IgD-negative memory B cell (primary cell): ENCODE results near the gene ZMAT3. TPM values are rescaled to one million over a fixed set of nuclear protein-coding genes. Genes with fewer than 3 reads are reported as not detected.
"Not testable (repeated sequence)": the region's sequence is repeated elsewhere in the genome, so short reads cannot be mapped to it uniquely, and the experiment has no call there.

ENCODE experiments used
- H3K27ac Mint-ChIP-seq, 3 donors: one replicate each; pipeline ENCODE4 v1.8.0; 2020 to 2022; ENCODE audit warnings: mild to moderate bottlenecking in 3 of 3, mixed read lengths in 3 of 3, moderate library complexity in 1 of 3
- H3K27me3 Mint-ChIP-seq: one replicate; pipeline ENCODE4 v1.8.0; 2021; ENCODE audit warnings: mixed read lengths
- H3K36me3 Mint-ChIP-seq: one replicate; pipeline ENCODE4 v1.8.0; 2020; ENCODE audit warnings: mild to moderate bottlenecking, mixed read lengths
- H3K4me1 Mint-ChIP-seq, 3 donors: one replicate each; pipeline ENCODE4 v1.8.0; 2020 to 2022; ENCODE audit warnings: mixed read lengths in 3 of 3, mild to moderate bottlenecking in 1 of 3
- H3K4me3 Mint-ChIP-seq, 4 donors: one replicate each; pipeline ENCODE4 v1.8.0; 2020 to 2022; ENCODE audit warnings: mild to moderate bottlenecking in 4 of 4, mixed read lengths in 4 of 4, moderate library complexity in 3 of 4
- H3K9me3 Mint-ChIP-seq, 3 donors: one replicate each; pipeline ENCODE4 v1.8.0; 2020 to 2021; ENCODE audit warnings: mixed read lengths in 3 of 3, mild to moderate bottlenecking in 1 of 3
- polyA plus RNA-seq: library from polyadenylated mRNA; unstranded; fragments of 300-500 nt; fragmentation: Illumina TruSeq; gene quantifications from one replicate; pipeline ENCODE4 v1.2.3, GENCODE V29; 2021

ZMAT3 gene, protein sequence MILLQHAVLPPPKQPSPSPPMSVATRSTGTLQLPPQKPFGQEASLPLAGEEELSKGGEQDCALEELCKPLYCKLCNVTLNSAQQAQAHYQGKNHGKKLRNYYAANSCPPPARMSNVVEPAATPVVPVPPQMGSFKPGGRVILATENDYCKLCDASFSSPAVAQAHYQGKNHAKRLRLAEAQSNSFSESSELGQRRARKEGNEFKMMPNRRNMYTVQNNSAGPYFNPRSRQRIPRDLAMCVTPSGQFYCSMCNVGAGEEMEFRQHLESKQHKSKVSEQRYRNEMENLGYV
- 9.2 TPM for polyA plus RNA-seq

DNA sequence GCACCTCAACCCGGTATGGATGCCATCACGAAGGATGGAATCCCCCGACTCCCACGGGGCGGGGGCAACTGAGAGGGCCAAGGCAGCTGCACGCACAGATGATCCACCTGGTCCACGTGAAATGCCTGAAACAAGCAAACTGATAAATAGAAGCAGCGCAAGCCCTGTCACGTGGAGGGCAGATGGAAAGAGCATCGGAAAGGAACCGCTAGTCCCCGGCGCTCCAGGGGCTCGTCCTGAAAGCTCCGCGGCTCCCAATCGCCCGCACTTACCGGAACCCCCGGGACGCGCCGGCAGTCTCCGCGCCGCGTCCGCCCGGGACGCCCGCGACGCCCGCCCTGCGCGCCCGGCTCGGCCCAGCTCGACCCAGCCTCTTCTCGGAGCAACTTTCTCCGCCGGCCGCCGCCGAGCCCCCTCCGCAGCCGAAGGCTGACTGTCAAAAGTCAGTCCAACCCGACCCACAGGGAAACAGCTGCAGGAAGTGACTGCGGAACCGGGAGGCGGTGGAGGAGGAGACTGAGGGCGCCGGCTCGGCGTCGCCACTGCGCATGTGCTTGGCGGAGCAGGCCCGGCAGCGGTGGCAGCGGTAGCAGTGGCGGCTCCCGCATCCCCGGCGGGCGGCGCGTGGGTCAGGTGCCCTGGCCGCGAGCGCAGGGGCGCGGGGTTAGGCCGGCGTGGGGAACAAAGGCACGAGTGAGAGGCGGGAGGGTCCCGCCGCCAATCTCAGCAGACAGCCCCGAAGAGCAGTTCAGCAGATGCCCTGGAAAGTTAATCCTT is at the start of gene ZMAT3:
ZMAT3 (minus strand) TSS at position 487 of the 777 bp plus-strand sequence. CDS start 4,057 bp downstream, outside the sequence.
- H3K4me1 Mint-ChIP-seq = peaks cover 23 to 52% (median 39%) of the 10 kb centered on the region in 3 donors
- peak within 1 kb of the TSS; percentile 83 to 99 (median 96) for H3K4me3 Mint-ChIP-seq
- H3K27me3 Mint-ChIP-seq = no peaks in the 10 kb centered on the region
- peaks cover 4% of the 10 kb centered on the region for H3K36me3 Mint-ChIP-seq
- peak within 1 kb of the TSS; percentile 86 to 95 (median 87) for H3K27ac Mint-ChIP-seq
- no peaks in the 10 kb centered on the region for H3K9me3 Mint-ChIP-seq

DNA sequence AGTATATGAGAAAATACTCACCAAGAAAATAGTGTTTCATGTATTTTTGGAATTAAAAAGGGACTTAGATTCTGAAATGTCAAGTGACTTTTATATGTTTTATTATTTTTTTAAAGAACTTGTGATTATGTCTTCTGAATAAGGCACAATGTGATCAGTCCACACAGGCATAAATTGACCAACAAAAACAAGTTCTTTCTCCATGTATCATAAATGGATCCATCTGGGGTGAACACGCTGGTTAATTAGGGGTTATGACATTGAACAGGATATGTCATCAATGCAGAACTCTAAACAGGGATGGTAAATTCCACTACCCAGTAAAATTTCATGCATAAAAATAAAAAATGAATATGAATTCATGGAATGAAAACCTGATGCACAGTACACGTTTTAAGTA is 45.2 kb upstream of the ZMAT3 start:
- peaks cover 4% of the 10 kb centered on the region for H3K27me3 Mint-ChIP-seq
- no peak overlapping the region for H3K4me3 Mint-ChIP-seq
- H3K9me3 Mint-ChIP-seq = peaks cover 0 to 2% (median 0%) of the 10 kb centered on the region in 3 donors
- no peak overlapping the region for H3K27ac Mint-ChIP-seq
- H3K4me1 Mint-ChIP-seq = peaks cover 0 to 2% (median 0%) of the 10 kb centered on the region in 3 donors
- H3K36me3 Mint-ChIP-seq = peaks cover 2% of the 10 kb centered on the region

DNA sequence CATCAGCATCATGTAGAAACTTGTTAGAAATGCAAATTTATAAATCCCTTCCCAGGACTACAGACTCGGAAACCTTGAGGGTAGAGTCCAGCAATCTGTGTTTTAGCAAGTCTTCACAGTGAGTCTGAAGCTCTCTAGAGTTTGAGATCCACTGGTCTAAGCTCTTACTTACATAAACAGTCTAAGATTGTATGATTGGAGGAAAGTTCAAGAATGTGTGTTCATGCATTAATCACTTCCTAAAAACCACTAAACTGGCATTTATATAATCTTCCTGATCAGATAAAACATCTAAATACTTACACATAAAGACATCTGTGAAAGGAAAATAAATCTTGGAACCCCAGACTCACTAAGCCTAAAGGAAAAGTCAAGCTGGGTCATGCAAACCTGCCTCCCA is 43.8 kb upstream of the ZMAT3 start:
- not testable (repeated sequence) for H3K27ac Mint-ChIP-seq, H3K36me3 Mint-ChIP-seq, H3K4me3 Mint-ChIP-seq, H3K27me3 Mint-ChIP-seq, H3K9me3 Mint-ChIP-seq, H3K4me1 Mint-ChIP-seq

DNA sequence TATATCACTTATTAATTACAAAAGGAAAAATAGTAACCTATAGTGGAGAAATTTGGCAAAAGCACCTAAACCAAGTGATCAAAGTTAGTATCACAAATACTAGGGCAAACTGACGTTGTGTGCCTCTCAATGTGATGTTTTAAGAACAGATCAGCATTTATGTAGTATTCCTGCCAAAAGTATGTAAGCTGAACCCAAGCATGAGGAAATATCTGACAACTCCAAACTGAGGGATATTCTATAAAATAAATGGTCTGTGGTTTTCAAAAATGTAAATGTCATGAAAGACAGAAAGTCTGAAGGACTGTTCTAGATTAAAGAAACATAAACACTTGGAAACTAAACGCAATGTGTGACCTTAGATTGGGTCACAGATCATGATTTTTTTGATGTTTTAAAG is 42.3 kb upstream of the ZMAT3 start:
- Mint-ChIP-seq H3K9me3 (peaks cover 0 to 6% (median 0%) of the 10 kb centered on the region in 3 donors), H3K4me3 (no peak overlapping the region), H3K4me1 (no peaks in the 10 kb centered on the region), H3K36me3 (peaks cover 4% of the 10 kb centered on the region), H3K27me3 (peaks cover 5% of the 10 kb centered on the region), H3K27ac (no peak overlapping the region)

DNA sequence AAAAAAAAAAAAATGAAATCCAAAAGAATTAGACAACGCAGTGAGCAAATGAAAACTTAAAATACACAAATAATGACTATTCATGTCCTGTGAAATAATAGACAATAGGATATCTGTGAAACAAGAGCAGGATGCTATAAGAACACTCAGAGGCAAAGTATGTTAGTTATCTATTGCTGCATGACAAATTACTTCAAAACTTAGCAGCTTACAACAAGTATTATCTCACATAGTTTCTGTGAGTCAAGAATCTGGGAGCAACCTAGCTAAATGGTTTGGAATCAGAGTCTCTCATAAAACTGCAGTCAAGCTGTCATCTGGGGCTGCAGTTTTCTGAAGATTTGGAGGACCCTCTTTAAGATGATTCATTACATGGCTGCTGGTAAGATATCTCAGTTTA is 36.5 kb upstream of the ZMAT3 start:
- H3K9me3 Mint-ChIP-seq = peaks cover 0 to 6% (median 0%) of the 10 kb centered on the region in 3 donors
- H3K4me3 Mint-ChIP-seq = no peak overlapping the region
- peaks cover 0 to 2% (median 0%) of the 10 kb centered on the region in 3 donors for H3K4me1 Mint-ChIP-seq
- no peak overlapping the region for H3K27ac Mint-ChIP-seq
- peaks cover 4% of the 10 kb centered on the region for H3K36me3 Mint-ChIP-seq
- H3K27me3 Mint-ChIP-seq = peaks cover 2% of the 10 kb centered on the region

DNA sequence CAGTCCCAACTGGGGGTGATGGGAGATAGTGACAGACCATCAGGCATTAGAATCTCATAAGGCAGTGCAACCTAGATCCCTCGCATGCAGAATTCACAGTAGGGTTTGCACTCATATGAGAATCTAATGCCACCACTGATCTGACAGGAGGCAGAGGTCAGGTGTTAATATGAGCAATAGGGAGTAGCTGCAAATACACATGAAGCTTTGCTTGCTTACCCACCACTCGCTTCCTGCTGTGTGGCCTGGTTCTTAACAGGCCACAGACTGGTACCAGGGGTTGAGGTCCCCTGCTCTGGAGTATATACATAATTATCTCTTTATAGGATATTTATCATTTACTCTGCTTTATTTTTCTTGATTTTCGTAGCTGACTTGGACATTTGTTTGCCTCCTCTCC is 36.0 kb upstream of the ZMAT3 start:
- Mint-ChIP-seq H3K27me3 (peaks cover 2% of the 10 kb centered on the region), H3K9me3 (peaks cover 0 to 6% (median 0%) of the 10 kb centered on the region in 3 donors), H3K36me3 (peaks cover 2% of the 10 kb centered on the region), H3K27ac (no peak overlapping the region), H3K4me1 (peaks cover 0 to 2% (median 0%) of the 10 kb centered on the region in 3 donors), H3K4me3 (no peak overlapping the region)

DNA sequence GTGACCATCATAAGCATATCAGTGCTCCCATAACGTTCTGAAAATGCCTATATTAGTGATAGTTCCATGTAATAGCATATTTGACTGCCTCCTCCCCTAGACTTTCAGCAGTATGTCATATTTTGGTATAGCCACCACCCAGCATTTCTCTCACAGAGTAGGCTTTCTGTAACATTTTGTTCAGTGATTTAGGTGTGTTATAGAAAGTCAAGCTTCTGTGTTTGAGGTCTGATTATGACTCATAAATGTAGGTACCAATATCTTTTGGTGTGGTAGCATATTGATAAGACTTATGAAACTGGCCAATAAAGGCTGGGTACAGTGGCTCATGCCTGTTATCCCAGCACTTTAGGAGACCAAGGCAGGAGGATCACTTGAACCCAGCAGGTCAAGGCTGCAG is 34.3 kb upstream of the ZMAT3 start:
- H3K9me3 Mint-ChIP-seq = no peaks in the 10 kb centered on the region
- peaks cover 2% of the 10 kb centered on the region for H3K27me3 Mint-ChIP-seq
- peaks cover 0 to 2% (median 0%) of the 10 kb centered on the region in 3 donors for H3K4me1 Mint-ChIP-seq
- H3K27ac Mint-ChIP-seq = no peak overlapping the region
- H3K4me3 Mint-ChIP-seq = no peak overlapping the region
- peaks cover 2% of the 10 kb centered on the region for H3K36me3 Mint-ChIP-seq

DNA sequence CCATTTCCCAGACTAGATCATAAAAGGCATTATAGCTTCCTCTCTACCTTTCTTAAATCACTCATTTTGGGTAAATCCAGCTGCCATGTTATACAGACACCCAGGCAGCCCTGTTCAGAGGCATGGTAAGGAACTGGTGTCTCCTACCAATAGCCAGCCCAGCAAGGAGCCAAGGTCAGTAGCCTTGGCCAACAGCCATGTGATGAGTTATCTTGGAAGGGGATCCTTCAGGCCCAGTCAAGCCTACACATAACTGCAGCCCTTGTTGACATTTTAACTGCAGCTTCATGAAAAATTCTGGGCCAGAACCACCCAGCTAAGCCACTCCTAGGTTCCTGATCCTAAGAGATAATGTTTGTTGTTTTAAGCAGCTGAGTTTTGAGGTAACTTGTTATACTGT is 29.0 kb upstream of the ZMAT3 start:
- H3K27me3 Mint-ChIP-seq = no peaks in the 10 kb centered on the region
- peaks cover 0 to 2% (median 0%) of the 10 kb centered on the region in 3 donors for H3K4me1 Mint-ChIP-seq
- no peaks in the 10 kb centered on the region for H3K9me3 Mint-ChIP-seq
- no peak overlapping the region for H3K4me3 Mint-ChIP-seq
- H3K27ac Mint-ChIP-seq = no peak overlapping the region
- peaks cover 5% of the 10 kb centered on the region for H3K36me3 Mint-ChIP-seq

DNA sequence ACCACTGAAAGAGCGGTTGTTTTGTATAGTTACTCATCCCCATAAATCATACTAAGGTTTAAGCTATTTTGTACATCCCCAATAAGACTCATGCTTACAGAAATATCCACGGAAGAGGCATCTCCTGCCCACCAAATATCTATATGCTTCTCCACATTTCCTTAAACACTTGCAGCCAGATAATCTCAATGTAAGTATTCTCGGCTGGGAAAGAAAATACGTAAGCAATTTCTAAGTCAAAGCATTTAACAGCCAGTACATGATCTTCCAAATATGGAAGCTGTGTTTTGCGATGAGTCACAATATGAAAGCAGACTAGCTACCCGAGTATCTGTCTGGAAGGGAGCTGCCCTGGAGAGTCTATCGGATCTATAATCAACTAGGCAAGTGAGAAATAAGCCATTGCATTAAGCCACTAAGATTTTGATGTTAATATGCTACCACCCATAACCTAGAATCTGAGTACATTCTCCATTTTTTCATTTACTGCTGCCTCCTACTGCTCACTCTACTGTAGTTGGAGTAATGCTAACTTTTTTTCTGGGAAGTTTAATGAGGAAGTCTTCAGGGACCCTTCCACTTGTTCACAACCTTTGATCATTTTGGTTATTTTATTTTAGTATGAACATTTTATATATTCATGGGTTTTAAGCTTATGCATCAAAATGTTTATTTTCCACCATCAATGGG is 26.9 kb upstream of the ZMAT3 start:
- Mint-ChIP-seq H3K27me3 (no peaks in the 10 kb centered on the region), H3K4me3 (no peak overlapping the region), H3K4me1 (no peaks in the 10 kb centered on the region), H3K36me3 (peaks cover 5% of the 10 kb centered on the region), H3K27ac (no peak overlapping the region), H3K9me3 (no peaks in the 10 kb centered on the region)

DNA sequence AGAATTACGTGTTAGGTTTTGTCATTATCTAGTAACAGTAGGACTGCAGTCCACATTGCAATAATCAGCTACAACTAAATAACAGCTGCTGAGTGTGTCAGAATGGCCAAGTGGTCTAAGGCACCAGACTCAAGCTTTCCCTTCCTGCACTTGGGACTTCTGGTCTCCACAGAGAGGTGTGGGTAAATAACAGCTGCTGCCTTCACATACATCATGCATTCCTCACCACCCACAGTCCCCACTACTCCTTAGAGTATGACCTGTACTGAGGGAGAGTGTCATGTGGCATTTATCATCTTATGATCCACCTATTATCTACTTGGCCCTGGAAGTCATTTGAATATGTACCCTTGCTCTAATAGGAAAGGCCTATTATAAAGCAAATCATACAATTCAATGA is 22.2 kb upstream of the ZMAT3 start:
- Mint-ChIP-seq H3K4me1 (no peaks in the 10 kb centered on the region), H3K27ac (no peak overlapping the region), H3K36me3 (peaks cover 4% of the 10 kb centered on the region), H3K4me3 (no peak overlapping the region), H3K9me3 (no peaks in the 10 kb centered on the region), H3K27me3 (no peaks in the 10 kb centered on the region)

DNA sequence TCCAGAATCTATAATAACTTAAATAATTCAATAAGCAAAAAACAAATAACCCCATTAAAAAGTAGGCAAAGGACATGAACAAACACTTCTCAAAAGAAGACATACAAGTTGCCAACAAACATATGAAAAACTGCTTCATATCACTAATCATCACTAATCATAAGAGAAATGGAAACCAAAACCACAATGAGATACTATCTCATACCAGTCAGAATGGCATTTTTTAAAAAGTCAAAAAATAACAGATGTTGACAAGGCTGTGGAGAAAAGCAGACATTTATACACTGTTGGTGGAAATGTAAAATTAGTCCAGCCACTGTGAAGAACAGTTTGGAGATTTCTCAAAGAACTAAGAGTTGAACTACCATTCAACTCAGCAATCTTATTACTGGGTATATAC is 19.5 kb upstream of the ZMAT3 start:
- Mint-ChIP-seq H3K27me3 (no peaks in the 10 kb centered on the region), H3K27ac (no peak overlapping the region), H3K36me3 (no peaks in the 10 kb centered on the region), H3K4me1 (peaks cover 0 to 2% (median 0%) of the 10 kb centered on the region in 3 donors), H3K4me3 (no peak overlapping the region), H3K9me3 (peaks cover 0 to 1% (median 0%) of the 10 kb centered on the region in 3 donors)

DNA sequence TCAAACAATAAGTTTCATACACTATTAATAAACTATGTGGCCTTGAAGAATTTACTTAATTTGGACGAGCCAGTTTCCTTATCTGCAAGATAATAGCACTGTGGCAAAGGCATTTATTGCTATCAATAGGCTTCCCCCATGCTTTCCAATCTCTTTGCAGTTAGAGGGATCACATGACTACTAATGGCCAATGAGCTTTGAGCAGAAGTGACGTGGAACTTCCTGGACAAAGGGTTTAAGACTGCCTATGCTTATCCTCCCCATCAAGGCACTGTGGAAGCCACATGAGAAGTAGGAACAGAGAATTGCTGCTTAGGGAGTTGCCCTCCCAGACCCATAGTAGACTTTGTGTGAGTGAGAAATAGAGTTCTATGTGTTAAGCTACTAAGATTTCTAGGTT is 16.7 kb upstream of the ZMAT3 start:
- Mint-ChIP-seq H3K4me1 (peaks cover 7 to 11% (median 8%) of the 10 kb centered on the region in 3 donors), H3K27me3 (peaks cover 1% of the 10 kb centered on the region), H3K27ac (no peak overlapping the region), H3K36me3 (no peaks in the 10 kb centered on the region), H3K9me3 (peaks cover 0 to 1% (median 0%) of the 10 kb centered on the region in 3 donors), H3K4me3 (no peak overlapping the region)

DNA sequence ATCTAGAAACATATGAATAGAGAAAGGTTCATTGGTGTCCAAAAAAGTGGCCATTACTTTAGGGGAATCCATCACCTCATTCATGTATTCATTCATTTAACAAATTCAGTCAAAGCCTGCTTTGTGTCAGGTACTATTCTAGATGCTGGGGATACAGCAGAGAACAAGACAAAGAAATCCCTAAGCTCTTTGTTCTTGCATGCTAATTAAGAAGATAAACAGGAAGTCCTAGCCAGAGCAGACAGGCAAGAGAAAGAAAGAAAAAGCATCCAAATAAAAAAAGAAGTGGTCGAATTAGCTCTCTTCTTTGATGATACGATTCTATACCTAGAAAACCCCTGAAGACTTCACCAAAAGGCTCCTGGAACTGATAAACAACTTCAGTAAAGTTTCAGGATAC is 12.4 kb upstream of the ZMAT3 start:
- H3K4me3 Mint-ChIP-seq = peak overlapping the region in 2 of 4 donors; percentile 43 to 63

DNA sequence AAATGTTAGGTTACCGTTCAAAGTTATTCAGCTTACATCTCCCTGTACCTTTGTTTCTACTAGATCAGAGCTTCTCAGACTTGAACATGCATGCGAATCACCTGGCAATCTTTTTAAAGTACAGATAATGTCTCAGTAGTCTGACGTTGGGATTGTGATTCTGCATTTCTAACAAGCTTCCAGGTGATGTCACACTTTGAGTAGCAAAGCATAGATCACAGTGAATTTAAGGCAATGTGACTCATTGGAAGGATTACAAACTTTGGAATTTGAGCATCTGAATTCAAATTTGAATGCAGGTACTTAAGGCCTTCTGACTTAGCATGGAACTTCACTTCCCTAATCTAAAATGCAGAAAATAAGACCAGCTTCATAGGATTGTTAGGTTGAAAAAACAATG is 10.8 kb upstream of the ZMAT3 start:
- Mint-ChIP-seq H3K27ac (no peak overlapping the region), H3K4me1 (peaks cover 7 to 9% (median 8%) of the 10 kb centered on the region in 3 donors), H3K9me3 (no peaks in the 10 kb centered on the region), H3K27me3 (peaks cover 1% of the 10 kb centered on the region), H3K4me3 (no peak overlapping the region), H3K36me3 (peaks cover 2% of the 10 kb centered on the region)

More for the DNA sequence above, 12.4 kb upstream of the ZMAT3 start:
- H3K36me3 Mint-ChIP-seq = peaks cover 2% of the 10 kb centered on the region
- H3K27me3 Mint-ChIP-seq = peaks cover 1% of the 10 kb centered on the region
- H3K9me3 Mint-ChIP-seq = peaks cover 0 to 1% (median 0%) of the 10 kb centered on the region in 3 donors
- H3K4me1 Mint-ChIP-seq = peaks cover 7 to 11% (median 8%) of the 10 kb centered on the region in 3 donors
- no peak overlapping the region for H3K27ac Mint-ChIP-seq

DNA sequence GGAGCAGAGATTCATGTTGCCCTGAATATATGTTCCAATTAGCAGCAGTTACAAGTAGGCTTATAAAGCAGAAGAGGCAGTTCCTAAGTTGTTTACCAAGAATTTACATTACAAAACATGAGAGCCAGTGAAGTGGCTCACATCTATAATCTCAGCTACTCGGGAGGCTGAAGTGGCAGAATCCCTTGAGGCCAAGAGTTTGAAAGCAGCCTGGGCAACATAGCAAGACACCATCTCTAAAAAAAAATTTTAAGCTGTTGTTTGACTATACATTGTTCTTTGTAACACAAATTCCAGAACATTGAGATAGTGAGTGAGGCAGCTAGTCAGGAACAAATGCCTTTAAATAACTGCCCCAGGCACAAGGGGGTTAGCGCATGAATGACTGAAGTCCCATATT is 10.3 kb upstream of the ZMAT3 start:
- peaks cover 7 to 9% (median 8%) of the 10 kb centered on the region in 3 donors for H3K4me1 Mint-ChIP-seq

More for the DNA sequence above, 10.3 kb upstream of the ZMAT3 start:
- Mint-ChIP-seq H3K9me3 (no peaks in the 10 kb centered on the region), H3K27me3 (peaks cover 1% of the 10 kb centered on the region), H3K4me3 (no peak overlapping the region), H3K36me3 (peaks cover 2% of the 10 kb centered on the region), H3K27ac (no peak overlapping the region)
